Psoas muscle (tissue), 8 donors: ENCODE data around the gene TEX35. TPM values are rescaled to one million over a fixed set of nuclear protein-coding genes. Genes with fewer than 3 reads are reported as not detected.

Source experiments
- ATAC-seq, 4 donors: fragments of 200-7000 bp; cut with Tn5 transposase; one replicate each; pipeline ENCODE4 v1.9.1; 2020; ENCODE audit warnings: moderate library complexity in 3 of 4, mild to moderate bottlenecking in 2 of 4
- DNase-seq, 2 donors: peaks; one replicate each; pipeline ENCODE4 v3.0.0-alpha.2; 2020
- H3K27ac ChIP-seq: fragments of 200-600 bp; one replicate; pipeline ENCODE4 v1.8.0; 2022
- H3K27me3 ChIP-seq, 3 donors: fragments of 200-600 bp in 1 of 3; one replicate each; pipeline versions ENCODE4 v1.6.1 to v1.8.0; 2013 to 2022; ENCODE audit warnings: low read length in 2 of 3, mild to moderate bottlenecking in 2 of 3, moderate library complexity in 1 of 3; ENCODE audit not compliant: insufficient read depth in 3 of 3
- H3K36me3 ChIP-seq, 2 donors: fragments of 200-600 bp in 1 of 2; one replicate each; pipeline versions ENCODE4 v1.6.1 to v1.8.0; 2013 to 2022; ENCODE audit warnings: low read depth in 1 of 2, mild to moderate bottlenecking in 1 of 2, moderate library complexity in 1 of 2; ENCODE audit not compliant: insufficient read depth in 1 of 2
- H3K4me1 ChIP-seq: fragments of 200-600 bp; one replicate; pipeline ENCODE4 v1.8.0; 2022
- H3K4me3 ChIP-seq: fragments of 200-600 bp; one replicate; pipeline ENCODE4 v1.8.0; 2022; ENCODE audit warnings: mild to moderate bottlenecking
- H3K9me3 ChIP-seq: fragments of 200-600 bp; one replicate; pipeline ENCODE4 v1.8.0; 2022
- WGBS, 3 donors: extraction: QIAGEN DNeasy Blood & Tissue Kit; methylation state at CpG; one replicate each; pipeline versions ENCODE4 v1.1.6 to v1.1.7; 2013; 5-methylcytosine and 5-hydroxymethylcytosine counted together
- intact Hi-C, 2 donors: fragments of 100-400 bp; cut with DNase I; formaldehyde crosslinking; loops; one replicate each; pipeline versions ENCODE4 v1.11.0 to v1.14.2; 2022
- polyA plus RNA-seq, 3 donors: library from polyadenylated mRNA; stranded (reverse); fragments of 200-250 nt; gene quantifications; one replicate each; pipeline ENCODE4 v1.2.3, GENCODE V29; 2013
- total RNA-seq, 4 donors: library from RNA; stranded (reverse); fragmentation: NEBNext Ultra II Directional in 2 of 4; extraction: Animal tissue kit (Norgen Biotek cat#: 25700) in 2 of 4; gene quantifications; one replicate each; pipeline versions ENCODE4 v1.2.1 to v1.2.4, GENCODE V29; 2021 to 2023
- TF ChIP-seq, protein P1 (sequence below): fragments of 200-600 bp; IDR thresholded peaks from one replicate; pipeline ENCODE4 v1.8.0; 2022; ENCODE audit warnings: antibody characterized with exemption
- donor health status: healthy with polysubstance abuse.
- donor health status: DM: no; HTN: no; CAD: no; lungs with moderate emphysema.
- donor health status: Bipolar disorder and iron deficiency.
- donor health status: healthy.
- donor health status: DM: yes; HTN: yes; CAD: no.
- donor health status: DM: no; HTN: no; CAD: no.
- donor health status: DM: no; HTN: no; CAD: no.
- donor health status: DM: yes; HTN: yes; CAD: no.

The TEX35 gene
- total and polyA plus RNA-seq, 7 donors, result not detected

DNA sequence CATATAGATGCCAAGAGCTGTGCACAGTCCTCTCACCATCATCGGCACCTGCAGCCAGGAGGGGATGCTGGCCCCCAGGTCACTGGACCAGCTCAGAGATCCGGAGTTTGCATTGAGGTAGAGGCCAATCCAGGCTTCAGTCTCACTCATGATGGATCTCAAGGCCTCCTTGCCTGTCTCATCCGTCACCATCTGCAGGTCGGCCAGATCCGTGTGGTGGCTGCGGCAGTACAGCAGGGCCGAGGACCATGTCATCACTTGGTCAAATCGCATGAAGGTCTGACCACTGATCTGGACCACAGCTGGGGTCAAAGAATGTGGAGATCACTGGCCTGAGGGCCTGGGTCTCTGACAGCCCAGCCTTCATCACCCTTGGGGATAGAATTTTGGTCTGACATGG lies 22.8 kb upstream of the TEX35 start:
- Histone ChIP-seq H3K27me3 (peaks cover 0 to 13% (median 0%) of the 10 kb centered on the region in 3 donors), H3K27ac (no peak overlapping the region), H3K36me3 (no peaks in the 10 kb centered on the region), H3K4me3 (no peak overlapping the region), H3K4me1 (peaks cover 4% of the 10 kb centered on the region), H3K9me3 (no peaks in the 10 kb centered on the region)
- TF ChIP-seq, protein P1, sequence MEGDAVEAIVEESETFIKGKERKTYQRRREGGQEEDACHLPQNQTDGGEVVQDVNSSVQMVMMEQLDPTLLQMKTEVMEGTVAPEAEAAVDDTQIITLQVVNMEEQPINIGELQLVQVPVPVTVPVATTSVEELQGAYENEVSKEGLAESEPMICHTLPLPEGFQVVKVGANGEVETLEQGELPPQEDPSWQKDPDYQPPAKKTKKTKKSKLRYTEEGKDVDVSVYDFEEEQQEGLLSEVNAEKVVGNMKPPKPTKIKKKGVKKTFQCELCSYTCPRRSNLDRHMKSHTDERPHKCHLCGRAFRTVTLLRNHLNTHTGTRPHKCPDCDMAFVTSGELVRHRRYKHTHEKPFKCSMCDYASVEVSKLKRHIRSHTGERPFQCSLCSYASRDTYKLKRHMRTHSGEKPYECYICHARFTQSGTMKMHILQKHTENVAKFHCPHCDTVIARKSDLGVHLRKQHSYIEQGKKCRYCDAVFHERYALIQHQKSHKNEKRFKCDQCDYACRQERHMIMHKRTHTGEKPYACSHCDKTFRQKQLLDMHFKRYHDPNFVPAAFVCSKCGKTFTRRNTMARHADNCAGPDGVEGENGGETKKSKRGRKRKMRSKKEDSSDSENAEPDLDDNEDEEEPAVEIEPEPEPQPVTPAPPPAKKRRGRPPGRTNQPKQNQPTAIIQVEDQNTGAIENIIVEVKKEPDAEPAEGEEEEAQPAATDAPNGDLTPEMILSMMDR, result no peak
- DNase-seq (no peak), ATAC-seq (no peak)
- 94 to 97% (median 96%) methylated on average over 8 of the region's 8 CpGs for WGBS, 3 donors
- intact Hi-C loops, result no loop called here

DNA sequence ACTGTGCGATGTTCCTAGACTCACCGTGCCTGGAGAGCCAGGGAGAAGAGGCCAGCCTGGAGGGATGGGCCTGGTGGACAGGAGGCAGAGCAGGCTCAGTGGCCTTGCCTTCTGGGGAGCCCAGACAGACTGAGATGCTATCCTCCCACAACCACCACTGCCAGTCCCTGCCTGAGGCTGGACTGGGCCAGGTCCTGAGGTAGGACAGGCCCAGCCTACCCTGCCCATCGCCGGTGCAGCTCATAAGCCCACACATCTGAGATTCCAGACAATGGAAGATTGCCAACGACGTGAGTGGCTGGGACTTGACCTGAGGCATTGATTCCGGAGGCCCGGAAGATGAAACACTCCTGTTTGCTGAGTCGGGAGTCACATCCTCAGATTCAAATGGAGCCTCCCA lies 21.9 kb upstream of the TEX35 start:
- TF ChIP-seq, protein P1, result no peak
- ATAC-seq (no peak), DNase-seq (no peak)
- H3K4me3 ChIP-seq, result no peak overlapping the region
- WGBS, 3 donors, result 83 to 89% (median 86%) methylated on average over 9 of the region's 9 CpGs
- no peaks in the 10 kb centered on the region for H3K36me3 ChIP-seq
- H3K4me1 ChIP-seq, result peaks cover 4% of the 10 kb centered on the region
- H3K27me3 ChIP-seq, result peaks cover 0 to 13% (median 0%) of the 10 kb centered on the region in 3 donors
- intact Hi-C loops, result no loop called here
- H3K9me3 ChIP-seq, result no peaks in the 10 kb centered on the region
- H3K27ac ChIP-seq, result no peak overlapping the region

DNA sequence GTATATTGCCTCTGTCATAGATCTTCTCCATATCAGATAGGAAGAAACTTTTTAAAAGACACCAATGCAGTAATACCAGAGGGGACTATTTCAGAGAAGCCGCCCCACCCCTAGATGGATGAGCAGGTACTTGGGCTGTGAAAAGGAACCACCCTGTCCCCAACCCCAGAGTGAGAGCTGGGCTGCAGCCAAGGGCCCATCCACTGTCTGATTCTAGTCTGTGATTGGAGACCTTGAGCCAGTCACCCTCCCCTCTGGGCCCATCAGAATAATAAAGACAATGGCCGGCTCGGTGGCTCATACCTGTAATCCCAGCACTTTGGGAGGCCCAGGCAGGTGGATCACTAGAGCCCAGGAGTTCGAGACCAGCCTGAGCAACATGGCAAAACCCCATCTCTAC lies 21.2 kb upstream of the TEX35 start:
- Histone ChIP-seq H3K4me1 (peaks cover 2% of the 10 kb centered on the region), H3K4me3 (no peak overlapping the region), H3K36me3 (no peaks in the 10 kb centered on the region), H3K27ac (no peak overlapping the region), H3K9me3 (no peaks in the 10 kb centered on the region), H3K27me3 (peaks cover 0 to 13% (median 0%) of the 10 kb centered on the region in 3 donors)
- WGBS, 3 donors, result 88 to 94% (median 93%) methylated on average over 4 of the region's 4 CpGs
- ATAC-seq, result no peak
- intact Hi-C loops, result no loop called here
- DNase-seq, result no peak
- TF ChIP-seq, protein P1, result no peak

DNA sequence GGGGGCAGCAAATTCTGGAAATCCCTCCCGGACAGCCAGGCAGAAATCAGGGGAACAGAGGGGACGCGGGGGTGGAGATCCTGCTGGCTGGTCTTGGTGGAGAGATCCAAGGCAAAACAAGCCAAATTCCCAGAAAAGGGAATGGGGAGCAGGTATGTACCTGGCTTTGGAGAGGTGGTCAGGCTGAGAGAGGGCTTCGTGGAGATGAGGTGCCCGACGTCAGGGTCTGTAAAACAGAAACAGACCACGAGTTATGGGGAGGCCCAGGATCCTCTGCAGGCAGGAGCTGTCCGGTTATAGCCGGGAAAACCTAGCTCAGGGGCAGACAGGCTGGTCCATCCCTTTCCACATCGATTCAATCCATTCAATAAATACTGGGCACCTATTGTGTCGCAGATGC lies 20.6 kb upstream of the TEX35 start:
- ATAC-seq, result no peak
- Histone ChIP-seq H3K4me1 (no peaks in the 10 kb centered on the region), H3K27ac (no peak overlapping the region), H3K27me3 (peaks cover 0 to 7% (median 0%) of the 10 kb centered on the region in 3 donors), H3K4me3 (no peak overlapping the region), H3K9me3 (no peaks in the 10 kb centered on the region), H3K36me3 (no peaks in the 10 kb centered on the region)
- TF ChIP-seq, protein P1, result no peak
- DNase-seq, result no peak
- WGBS, 3 donors, result 82 to 87% (median 83%) methylated on average over 11 of the region's 11 CpGs
- intact Hi-C loops, result no loop called here

DNA sequence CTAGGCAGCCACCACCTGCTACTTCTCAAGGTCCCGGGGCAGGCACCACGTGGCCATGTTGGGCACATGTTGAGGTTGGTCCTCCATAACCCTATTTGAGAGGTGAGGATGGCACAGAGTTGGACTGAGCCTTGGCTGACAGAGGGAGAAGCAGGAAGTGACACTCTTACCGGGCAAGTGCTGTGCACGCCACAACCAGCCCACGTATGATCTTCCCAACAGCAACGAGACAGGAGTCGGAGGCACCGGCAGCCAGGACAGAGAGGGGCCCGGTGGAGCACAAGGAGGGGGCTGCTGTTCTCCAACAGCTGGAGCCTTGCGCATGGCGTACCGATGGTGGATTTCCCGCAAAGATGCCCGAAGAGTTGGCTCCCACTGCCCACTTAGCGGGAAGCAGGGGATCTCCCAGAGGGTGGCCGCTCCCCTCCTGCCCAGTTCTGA lies 19.6 kb upstream of the TEX35 start:
- no peaks in the 10 kb centered on the region for H3K4me1 ChIP-seq
- TF ChIP-seq, protein P1, result no peak
- no peaks in the 10 kb centered on the region for H3K9me3 ChIP-seq
- H3K27me3 ChIP-seq, result no peaks in the 10 kb centered on the region
- no peak for DNase-seq
- no peak overlapping the region for H3K27ac ChIP-seq
- H3K36me3 ChIP-seq, result no peaks in the 10 kb centered on the region
- WGBS, 3 donors, result 89 to 93% (median 90%) methylated on average over 15 to 16 of the region's 16 CpGs
- peak in 1 of 4 donors; percentile 33 for ATAC-seq
- H3K4me3 ChIP-seq, result no peak overlapping the region
- intact Hi-C loops, result no loop called here
